Measurements from ENCODE around the gene BTRC. TPM values are rescaled to one million over a fixed set of nuclear protein-coding genes. Genes with fewer than 3 reads are reported as not detected.

BTRC gene
- total RNA-seq, 1 experiment from 2014 or later: 10.7 TPM

DNA sequence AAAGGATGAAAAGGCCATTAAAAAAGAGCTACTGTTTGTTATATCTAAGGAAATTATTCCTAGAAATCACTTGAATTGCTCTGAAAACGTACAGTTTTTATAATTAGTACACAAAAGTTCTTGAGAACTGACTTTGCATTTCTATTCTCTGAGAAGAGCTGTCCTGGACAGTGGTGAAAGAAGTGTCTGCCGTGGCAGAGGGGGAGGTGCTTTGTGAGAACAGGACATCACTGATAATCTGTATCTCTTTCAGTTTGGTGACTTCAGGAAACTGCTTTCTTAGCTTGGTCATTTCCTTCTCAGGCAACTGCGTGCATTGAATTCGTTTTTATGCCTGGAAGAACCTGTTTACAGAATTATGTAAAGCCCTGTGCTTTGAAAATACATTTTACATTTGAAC lies 182.0 kb downstream of the BTRC start:
- DNase-seq (ENCODE audit: low spot score): no peak

DNA sequence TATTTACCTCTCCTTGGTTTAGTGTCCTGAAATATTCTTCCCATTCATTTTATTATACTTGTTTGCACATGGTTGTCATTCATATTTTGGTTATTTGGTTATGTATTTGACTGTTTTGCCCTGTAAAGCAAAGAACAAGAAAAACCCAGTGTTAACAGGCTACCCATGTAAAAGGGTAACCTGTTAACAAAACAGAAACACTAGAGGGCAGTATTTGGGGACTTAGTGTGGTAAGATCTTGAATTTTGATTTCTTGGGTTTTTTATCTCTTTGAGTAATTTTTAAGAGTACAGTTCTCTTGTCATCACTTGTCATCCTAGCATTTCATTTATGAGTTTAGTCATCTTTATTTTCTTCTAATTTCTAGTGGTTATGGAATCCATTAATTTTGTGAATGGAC lies 182.8 kb downstream of the BTRC start:
- no peak for DNase-seq (ENCODE audit: low spot score)

DNA sequence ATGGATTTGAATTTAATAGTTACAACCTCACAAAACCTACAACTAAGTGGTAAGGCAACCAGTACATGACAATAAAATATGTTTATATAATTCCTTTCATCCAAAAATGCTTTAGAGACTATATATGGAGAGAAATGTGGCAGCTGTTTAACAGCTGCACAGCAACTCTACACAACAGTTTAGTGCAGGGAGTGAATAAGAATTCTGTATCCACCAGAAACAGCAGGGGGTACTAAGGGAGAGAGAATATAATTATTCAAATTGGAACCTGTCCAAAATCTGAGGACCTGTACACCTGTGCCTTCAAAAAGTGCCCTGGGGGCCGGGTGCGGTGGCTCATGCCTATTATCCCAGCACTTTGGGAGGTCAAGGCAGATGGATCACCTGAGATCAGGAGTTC lies 184.5 kb downstream of the BTRC start:
- DNase-seq (ENCODE audit: low spot score): no peak

- DNase-seq (ENCODE audit: low spot score): no peak
Observed at GRCh38 chr10:101545898-101546297, 191.9 kb downstream of the BTRC start.

DNA sequence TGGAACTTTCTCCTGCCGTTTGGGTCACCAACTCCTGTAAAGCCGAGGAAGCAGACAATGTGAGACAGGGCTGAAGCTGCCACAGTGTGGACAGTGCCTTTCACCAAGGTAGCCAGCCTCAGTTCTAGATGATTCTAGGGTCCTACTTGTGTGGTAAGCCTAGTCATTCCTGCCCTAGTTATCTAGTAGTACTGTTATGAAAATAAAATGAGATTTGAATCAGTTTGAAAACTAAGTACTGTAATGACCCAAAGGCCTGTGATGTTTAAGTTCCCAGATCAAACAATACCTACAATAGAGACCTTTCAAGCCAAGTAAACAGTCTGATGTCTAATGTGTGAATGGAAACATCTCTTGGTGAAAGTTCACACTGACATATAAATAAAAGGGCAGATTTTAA lies 197.0 kb downstream of the BTRC start:
- DNase-seq (ENCODE audit: low spot score): no peak

GRCh38 chr10:101552442-101552841 lies 198.5 kb downstream of the BTRC start:
- no peak for DNase-seq (ENCODE audit: low spot score)

GRCh38 chr10:101557541-101557940 lies 203.6 kb downstream of the BTRC start:
- no peak for DNase-seq (ENCODE audit: low spot score)

DNA sequence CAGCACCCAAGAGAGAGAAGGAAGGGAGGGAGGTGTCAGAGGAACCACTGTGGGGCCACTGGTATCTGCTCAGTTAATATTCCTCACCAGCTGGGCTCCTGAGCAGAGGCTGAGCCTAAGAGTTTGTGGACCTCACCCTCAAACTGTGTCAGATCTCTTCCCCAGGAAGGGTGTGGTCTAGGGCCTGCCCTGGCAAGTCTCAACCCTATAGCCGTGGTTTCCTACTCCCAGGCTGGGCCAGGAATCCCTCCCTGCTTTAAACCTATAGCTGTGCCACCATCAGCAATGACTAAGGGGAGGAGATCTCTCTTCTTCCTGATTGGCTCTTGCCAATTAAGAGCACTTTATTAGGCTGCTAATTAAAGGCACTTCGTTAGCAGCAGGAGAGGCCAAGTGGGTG lies 204.2 kb downstream of the BTRC start:
- DNase-seq (ENCODE audit: low spot score): peak; percentile 22

DNA sequence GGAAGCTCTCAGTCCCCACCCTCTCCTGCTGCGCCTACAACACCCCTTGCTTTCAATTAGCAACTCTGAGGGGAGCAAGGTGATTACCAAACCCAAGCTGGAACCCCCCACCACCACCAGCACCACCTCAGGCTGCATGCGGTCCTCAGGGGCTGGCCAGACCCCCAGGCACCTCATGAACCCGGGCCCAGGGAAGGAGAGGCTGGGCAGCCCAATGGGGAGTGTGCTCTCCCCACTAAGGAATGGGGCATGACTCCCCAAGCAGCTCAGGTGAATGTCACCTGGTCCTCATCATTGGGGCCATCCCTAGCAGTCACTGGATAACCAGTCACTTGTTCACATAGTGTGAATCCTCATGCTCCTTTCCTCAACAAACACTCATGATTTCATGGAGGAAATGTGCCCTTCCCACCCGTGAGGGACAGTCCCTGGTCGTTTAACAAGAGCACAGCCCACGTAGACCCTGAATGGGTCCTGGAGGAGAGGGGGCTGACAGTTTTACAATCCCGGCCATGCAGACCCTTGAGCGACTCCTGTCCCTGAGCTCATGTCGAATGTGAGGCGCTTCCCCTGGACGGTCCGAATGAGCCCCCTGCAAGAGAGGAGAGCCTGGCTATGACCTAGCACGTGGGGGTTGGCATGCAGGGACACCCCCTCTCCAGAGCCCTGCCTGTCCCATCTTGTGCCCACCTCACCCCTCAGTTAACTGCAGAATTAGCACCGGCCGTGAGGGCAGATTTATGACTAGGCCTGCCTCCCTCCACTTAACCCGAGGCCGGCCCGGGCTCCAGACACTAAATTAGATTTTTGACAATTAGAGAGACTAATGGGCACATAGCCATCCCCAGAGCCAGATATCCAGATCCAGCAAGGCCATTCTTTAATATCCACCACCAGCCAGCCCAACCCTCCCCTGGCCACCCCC lies 205.0 kb downstream of the BTRC start:
- DNase-seq (ENCODE audit: low spot score): no peak

DNA sequence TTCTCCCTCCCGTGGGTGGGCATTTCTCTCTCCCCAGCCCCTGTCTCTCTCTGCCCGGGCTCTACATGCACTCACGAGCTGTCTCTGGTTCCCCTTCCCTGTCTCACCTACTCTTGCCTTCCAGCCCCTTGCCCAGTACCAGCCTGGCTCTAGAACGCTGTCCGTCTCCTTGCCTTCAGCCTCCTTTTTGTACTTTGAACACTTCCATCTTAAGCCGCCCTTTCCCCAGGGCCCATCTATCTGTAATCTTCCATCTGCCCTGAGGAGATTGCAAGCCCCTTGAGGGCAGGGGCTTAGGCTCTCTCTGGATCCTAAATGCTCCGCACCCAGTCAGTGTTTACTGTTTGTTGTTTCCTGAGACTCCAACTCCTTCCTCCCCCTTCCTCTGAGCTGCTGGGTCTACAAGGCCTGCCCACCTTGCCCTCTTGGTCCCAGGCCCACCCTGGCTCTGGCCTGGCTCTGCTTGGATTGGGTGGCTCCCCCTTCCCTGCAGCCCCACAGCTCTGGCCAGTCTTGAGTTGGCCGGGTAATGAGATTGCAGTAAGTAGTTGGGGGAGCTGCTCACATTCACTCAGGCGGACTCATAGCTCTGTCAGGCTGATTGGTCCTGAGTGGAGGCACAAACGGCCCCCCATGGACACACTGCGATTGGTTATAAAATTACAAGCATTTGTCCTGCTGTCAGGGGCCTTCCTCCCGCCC lies 205.8 kb downstream of the BTRC start:
- DNase-seq (ENCODE audit: low spot score): no peak

DNA sequence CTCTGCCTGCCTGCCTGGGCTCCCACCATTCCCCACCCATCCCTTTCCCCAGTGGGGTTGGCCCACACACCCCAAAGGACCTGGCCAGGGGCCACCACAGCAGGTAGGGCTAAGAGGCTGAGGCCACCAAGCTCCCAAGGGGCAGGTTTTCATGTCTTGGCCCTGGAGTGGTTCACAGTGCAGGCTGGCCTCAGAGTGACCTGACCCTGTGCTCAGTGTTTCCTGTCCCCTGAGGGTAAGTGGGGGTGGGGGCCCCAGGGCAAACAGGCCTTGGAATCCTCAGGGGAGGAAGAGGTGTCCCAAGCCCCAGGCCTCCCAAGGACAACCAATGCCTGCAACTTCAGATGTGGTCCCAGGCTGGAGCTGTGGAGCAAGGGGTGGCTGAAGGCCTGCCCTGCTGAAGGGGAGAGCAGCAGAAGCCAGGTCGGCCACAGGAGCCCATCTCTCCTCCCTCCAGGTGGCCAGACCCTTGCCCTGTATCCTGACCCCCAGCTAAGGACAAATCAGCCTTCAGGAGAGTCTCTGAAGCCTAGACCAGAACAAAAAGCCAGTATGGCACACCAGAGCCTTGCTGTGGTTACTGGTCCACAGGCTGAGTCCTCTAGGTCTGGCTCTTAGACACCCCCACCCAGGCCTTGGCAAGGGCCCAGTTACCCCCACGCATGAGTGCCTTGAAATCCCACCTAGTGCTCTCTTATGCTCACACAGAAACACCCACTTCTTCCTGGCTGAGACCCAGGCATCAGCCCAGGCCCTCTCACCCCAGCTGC lies 206.5 kb downstream of the BTRC start:
- DNase-seq (ENCODE audit: low spot score): no peak

DNA sequence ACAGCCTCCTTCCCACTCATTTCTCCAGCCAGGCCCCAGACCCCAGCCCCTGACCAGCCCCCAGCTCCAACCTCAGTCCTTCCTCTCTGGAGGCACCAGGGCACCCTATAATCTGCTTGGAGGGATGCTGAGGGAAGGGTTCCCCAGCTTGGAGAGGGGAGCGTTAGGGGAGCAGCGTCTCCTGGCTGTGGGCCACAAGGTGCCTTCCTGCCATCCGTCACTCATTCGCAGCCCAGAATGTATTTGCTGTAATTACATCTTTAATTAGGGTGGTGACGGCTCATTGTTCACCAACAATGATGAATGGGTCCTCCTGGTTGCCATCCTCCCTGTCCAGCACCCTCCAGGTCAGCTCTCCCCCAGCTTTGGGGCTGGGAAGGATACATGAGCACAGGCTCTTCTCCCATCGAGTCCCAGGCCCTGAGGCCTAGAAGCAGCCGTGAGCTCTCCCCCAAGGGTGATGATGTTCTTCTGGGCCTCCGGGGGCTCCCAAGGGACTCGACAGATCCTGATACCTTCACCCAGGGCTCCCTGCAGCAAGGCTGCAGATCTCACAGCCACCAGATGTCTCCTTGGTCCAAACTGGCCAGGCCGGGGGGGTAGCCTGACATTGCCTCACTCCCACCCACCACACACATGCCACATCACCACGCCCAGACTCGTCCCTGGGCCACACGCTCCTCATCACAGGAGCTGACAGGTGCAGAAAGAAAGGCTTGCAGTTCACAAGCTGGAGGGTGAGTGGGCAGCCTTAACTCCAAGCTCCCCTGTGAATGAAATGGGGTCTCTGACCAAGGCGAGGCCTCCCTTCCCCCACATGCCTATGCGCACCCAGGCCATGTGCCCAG lies 207.3 kb downstream of the BTRC start:
- DNase-seq (ENCODE audit: low spot score): no peak

GRCh38 chr10:101562231-101562630 lies 208.3 kb downstream of the BTRC start:
- no peak for DNase-seq (ENCODE audit: low spot score)

- DNase-seq (ENCODE audit: low spot score): no peak
Observed at GRCh38 chr10:101563007-101563406, 209.0 kb downstream of the BTRC start.

DNA sequence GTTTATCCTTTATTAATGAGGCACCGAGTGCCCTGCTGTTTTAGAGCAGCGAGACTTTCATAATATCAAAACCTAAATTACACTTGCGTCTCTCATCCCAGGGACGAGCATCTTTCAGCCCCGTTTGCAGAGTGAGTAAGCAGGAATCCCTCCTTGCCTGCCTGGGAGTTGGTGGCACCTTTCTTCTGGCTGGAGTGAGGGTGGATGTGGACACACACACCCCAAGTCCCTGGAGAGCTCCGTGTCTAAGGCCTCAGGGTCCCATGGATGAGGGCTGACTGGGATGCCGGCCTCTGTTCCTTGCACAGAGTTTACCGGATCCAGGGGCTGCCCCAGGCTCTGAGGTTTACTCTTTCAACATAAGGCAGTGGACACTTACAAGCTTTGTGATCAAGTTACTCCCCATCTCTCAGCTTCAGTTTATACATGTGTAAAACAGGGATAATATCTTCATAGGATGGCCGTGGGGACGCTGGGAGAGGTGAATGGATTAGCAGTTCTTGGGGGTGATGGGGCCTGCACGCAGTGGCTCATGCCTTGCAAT lies 209.6 kb downstream of the BTRC start:
- DNase-seq (ENCODE audit: low spot score): no peak

DNA sequence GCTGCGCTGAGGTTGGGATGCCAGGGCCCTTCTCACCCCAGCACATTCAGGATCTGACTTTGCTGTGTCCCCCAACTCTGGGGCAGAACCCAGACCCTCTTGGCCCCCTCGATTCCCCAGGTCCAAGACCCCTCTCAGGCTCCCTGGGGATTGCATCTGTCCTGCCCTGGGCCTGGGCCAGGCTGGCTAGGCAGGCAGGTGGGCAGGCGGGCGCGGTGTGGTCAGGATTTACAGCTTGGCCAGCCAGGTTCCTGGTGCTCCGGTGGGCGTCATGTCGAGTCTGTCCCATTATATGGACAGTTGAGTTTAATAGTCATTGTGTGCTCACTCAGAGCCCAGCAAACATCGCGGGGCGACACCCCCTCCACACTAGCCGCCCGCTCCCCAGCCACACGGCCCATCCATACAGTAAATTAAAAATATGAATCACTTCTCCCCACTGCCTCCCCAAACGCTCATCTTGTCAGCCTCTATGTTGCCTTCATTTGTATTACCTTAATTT lies 210.6 kb downstream of the BTRC start:
- no peak for DNase-seq (ENCODE audit: low spot score)

GRCh38 chr10:101565370-101565900 lies 211.5 kb downstream of the BTRC start:
- no peak for DNase-seq (ENCODE audit: low spot score)

DNA sequence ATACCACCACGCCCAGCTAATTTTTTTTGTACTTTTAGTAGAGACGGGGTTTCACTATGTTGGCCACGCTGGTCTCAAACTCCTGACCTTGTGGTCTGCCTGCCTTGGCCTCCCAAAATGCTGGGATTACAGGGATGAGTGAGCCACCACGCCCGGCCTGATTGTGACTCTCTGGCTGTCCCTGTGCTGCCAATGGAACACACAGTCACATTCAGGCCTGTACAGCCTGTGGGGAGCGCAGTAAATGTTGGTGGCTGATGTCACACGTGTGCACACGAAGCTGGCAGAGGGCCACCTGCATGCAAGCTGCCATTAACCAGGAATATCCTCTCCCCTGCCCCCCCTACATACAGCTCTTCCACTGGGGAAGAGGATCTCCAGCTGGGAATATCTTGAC lies 212.0 kb downstream of the BTRC start:
- no peak for DNase-seq (ENCODE audit: low spot score)

DNA sequence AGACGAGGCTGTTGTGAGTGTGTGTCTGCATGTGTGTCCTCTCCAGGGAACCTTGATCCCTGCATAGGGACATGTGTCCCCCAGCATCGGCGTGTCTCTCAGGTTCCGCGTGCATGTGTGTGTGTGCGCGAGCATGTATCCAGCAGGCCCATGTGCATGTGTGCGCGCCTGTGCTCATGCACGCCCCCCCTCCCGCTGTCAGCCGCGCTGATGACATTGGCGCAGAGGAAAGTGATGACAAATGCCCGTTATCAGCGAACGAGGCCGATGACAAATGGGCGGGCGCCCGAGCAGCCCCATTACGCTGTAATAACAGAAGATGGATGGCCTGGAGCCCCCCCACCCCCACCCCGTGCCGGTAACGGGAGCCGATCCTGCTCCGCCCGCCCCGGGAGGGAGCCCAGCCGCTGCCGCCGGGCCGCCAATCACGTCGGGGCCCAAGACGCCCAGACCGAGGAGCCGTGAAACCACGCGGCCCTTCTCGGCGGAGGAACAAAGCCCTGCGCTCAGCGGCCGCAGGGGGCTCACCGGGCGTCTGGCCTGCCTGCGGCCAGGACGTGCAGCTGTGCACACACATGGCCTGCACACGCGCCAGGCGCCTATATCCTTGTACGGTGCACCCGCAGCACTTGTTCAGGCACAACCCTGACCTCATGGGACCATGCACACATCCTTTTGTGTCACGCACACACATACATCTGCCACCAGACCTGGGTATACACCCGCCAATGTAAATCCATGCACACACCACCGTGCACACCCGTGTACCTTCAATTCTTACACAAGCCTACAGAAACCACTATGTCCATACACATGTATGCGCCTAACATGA lies 212.6 kb downstream of the BTRC start:
- DNase-seq (ENCODE audit: low spot score): no peak
